ENCODE results near the gene CHST4. TPM values are rescaled to one million over a fixed set of nuclear protein-coding genes. Genes with fewer than 3 reads are reported as not detected.

The CHST4 gene
- total RNA-seq, 2 donors from 2014 or later = 1.9 to 3.2 TPM

DNA sequence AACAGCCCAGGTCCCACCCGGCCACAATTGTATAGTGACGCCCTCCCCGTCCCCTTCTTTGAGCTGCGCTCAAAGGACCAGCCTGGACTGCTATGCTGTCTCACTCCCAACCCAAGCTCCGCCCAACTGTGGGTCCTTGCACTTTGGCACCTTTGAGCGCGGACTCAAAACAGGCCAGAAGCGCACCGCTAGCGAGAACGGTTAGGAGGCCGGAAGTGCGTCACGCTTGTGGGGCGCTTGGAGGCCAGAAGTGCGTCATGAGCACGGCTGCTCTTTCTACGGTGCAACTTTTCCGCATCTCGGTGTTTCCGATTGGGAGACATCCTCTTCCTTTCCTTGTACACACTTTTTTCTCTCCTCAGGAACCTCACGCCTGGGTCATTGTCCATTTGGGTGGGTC, 37.1 kb upstream of the CHST4 start, which contains the start of gene ZNF19:
ZNF19 (minus strand) TSS at position 203 of the 400 bp plus-strand sequence. CDS start 7,210 bp downstream, outside the sequence.
- Histone ChIP-seq H3K27ac (ENCODE audit: low read depth, low read length) (no peak within 1 kb of the TSS), H3K4me3 (ENCODE audit: low read length) (no peak within 1 kb of the TSS), H3K27me3 (ENCODE audit: control insufficient read depth, insufficient read depth, low read length, poor library complexity, severe bottlenecking) (peaks cover 28% of the 10 kb centered on the region), H3K9ac (ENCODE audit: extremely low read depth, low read length, poor library complexity, severe bottlenecking) (no peak within 1 kb of the TSS), H3K9me3 (ENCODE audit: control insufficient read depth, low read length) (no peaks in the 10 kb centered on the region), H3K4me1 (ENCODE audit: control insufficient read depth, insufficient read depth, low read length) (no peaks in the 10 kb centered on the region), H3K36me3 (ENCODE audit: control insufficient read depth, insufficient read depth, low read length) (no peaks in the 10 kb centered on the region)
- peaks cover 33% of the 10 kb centered on the region for H3K27me3 Mint-ChIP-seq (ENCODE audit: insufficient read depth)
- no peak for DNase-seq
- H3K4me3 Mint-ChIP-seq = no peak within 1 kb of the TSS
- H3K4me1 Mint-ChIP-seq = peaks cover 4% of the 10 kb centered on the region
- no peak within 1 kb of the TSS for H3K27ac Mint-ChIP-seq
- 96 to 99% methylated on average over 17 to 22 of the region's 22 CpGs for WGBS, 2 experiments (ENCODE audit: insufficient coverage in 1 of 2, insufficient read length in 1 of 2)
- no peaks in the 10 kb centered on the region for H3K36me3 Mint-ChIP-seq (ENCODE audit: low read depth)
- TF ChIP-seq, protein P1, sequence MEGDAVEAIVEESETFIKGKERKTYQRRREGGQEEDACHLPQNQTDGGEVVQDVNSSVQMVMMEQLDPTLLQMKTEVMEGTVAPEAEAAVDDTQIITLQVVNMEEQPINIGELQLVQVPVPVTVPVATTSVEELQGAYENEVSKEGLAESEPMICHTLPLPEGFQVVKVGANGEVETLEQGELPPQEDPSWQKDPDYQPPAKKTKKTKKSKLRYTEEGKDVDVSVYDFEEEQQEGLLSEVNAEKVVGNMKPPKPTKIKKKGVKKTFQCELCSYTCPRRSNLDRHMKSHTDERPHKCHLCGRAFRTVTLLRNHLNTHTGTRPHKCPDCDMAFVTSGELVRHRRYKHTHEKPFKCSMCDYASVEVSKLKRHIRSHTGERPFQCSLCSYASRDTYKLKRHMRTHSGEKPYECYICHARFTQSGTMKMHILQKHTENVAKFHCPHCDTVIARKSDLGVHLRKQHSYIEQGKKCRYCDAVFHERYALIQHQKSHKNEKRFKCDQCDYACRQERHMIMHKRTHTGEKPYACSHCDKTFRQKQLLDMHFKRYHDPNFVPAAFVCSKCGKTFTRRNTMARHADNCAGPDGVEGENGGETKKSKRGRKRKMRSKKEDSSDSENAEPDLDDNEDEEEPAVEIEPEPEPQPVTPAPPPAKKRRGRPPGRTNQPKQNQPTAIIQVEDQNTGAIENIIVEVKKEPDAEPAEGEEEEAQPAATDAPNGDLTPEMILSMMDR (conservative IDR thresholded peaks at IDR 0.05) = no peak
- no peaks in the 10 kb centered on the region for H3K9me3 Mint-ChIP-seq

DNA sequence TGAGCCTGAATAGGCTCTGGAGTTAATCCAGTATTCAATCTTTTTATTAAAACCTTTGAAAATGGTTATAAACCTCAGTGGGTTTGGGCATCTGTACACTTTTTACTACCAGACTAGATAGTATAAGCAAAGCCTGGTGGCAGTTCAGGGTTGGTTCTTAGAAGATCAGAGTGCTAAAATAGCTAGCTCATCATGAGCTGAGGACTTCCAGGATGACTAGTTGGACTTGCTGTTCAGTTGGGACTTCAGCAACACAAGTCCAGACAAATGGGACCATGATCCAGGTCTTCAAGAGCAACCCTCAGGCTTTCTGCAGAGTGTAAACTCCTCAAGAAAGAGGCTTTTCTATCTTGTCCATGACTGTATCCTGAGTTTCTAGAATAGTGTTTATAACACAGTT, 35.9 kb upstream of the CHST4 start:
- H3K4me3 Mint-ChIP-seq = no peak overlapping the region
- DNase-seq = no peak
- H3K27me3 Mint-ChIP-seq (ENCODE audit: insufficient read depth) = peaks cover 35% of the 10 kb centered on the region
- no peak overlapping the region for H3K27ac Mint-ChIP-seq
- peaks cover 28% of the 10 kb centered on the region for H3K27me3 ChIP-seq (ENCODE audit: control insufficient read depth, insufficient read depth, low read length, poor library complexity, severe bottlenecking)
- H3K4me1 Mint-ChIP-seq = no peaks in the 10 kb centered on the region
- no peaks in the 10 kb centered on the region for H3K36me3 Mint-ChIP-seq (ENCODE audit: low read depth)
- H3K9me3 Mint-ChIP-seq = no peaks in the 10 kb centered on the region
- no peaks in the 10 kb centered on the region for H3K4me1 ChIP-seq (ENCODE audit: control insufficient read depth, insufficient read depth, low read length)
- TF ChIP-seq, protein P1 (conservative IDR thresholded peaks at IDR 0.05) = no peak
- no peaks in the 10 kb centered on the region for H3K36me3 ChIP-seq (ENCODE audit: control insufficient read depth, insufficient read depth, low read length)
- no peak overlapping the region for H3K9ac ChIP-seq (ENCODE audit: extremely low read depth, low read length, poor library complexity, severe bottlenecking)
- no peaks in the 10 kb centered on the region for H3K9me3 ChIP-seq (ENCODE audit: control insufficient read depth, low read length)
- H3K27ac ChIP-seq (ENCODE audit: low read depth, low read length) = no peak overlapping the region
- no peak overlapping the region for H3K4me3 ChIP-seq (ENCODE audit: low read length)

DNA sequence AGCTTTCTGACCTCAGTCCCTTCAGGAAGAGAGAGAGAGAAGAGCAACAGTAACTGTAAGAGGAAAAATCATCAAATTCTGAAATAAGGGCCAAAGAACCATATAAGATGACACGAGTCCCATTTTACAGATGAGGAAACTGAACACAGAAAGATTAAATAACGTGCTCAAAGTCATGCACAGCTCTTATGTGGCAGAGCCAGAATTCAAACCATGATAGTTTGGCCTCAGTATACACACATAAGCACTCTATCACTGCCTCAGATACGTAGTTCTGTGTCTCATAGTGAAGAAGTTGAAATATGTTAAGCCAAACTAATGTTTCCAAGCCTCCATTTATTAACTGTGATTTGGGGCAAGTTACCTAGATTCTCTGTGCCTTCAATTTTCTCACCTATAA, 35.2 kb upstream of the CHST4 start:
- H3K36me3 ChIP-seq (ENCODE audit: control insufficient read depth, insufficient read depth, low read length) = no peaks in the 10 kb centered on the region
- no peak overlapping the region for H3K27ac ChIP-seq (ENCODE audit: low read depth, low read length)
- H3K4me3 ChIP-seq (ENCODE audit: low read length) = no peak overlapping the region
- H3K9me3 ChIP-seq (ENCODE audit: control insufficient read depth, low read length) = no peaks in the 10 kb centered on the region
- H3K36me3 Mint-ChIP-seq (ENCODE audit: low read depth) = no peaks in the 10 kb centered on the region
- no peak overlapping the region for H3K4me3 Mint-ChIP-seq
- no peaks in the 10 kb centered on the region for H3K4me1 Mint-ChIP-seq
- peaks cover 30% of the 10 kb centered on the region for H3K27me3 Mint-ChIP-seq (ENCODE audit: insufficient read depth)
- 82 to 84% methylated on average over 2 to 3 of the region's 3 CpGs for WGBS, 2 experiments (ENCODE audit: insufficient coverage in 1 of 2, insufficient read length in 1 of 2)
- DNase-seq = no peak
- TF ChIP-seq, protein P1 (conservative IDR thresholded peaks at IDR 0.05) = no peak
- peaks cover 28% of the 10 kb centered on the region for H3K27me3 ChIP-seq (ENCODE audit: control insufficient read depth, insufficient read depth, low read length, poor library complexity, severe bottlenecking)
- no peak overlapping the region for H3K9ac ChIP-seq (ENCODE audit: extremely low read depth, low read length, poor library complexity, severe bottlenecking)
- no peaks in the 10 kb centered on the region for H3K9me3 Mint-ChIP-seq
- H3K4me1 ChIP-seq (ENCODE audit: control insufficient read depth, insufficient read depth, low read length) = no peaks in the 10 kb centered on the region
- no peak overlapping the region for H3K27ac Mint-ChIP-seq
